Measurements from ENCODE around the gene CSNK1D.

The CSNK1D gene

DNA sequence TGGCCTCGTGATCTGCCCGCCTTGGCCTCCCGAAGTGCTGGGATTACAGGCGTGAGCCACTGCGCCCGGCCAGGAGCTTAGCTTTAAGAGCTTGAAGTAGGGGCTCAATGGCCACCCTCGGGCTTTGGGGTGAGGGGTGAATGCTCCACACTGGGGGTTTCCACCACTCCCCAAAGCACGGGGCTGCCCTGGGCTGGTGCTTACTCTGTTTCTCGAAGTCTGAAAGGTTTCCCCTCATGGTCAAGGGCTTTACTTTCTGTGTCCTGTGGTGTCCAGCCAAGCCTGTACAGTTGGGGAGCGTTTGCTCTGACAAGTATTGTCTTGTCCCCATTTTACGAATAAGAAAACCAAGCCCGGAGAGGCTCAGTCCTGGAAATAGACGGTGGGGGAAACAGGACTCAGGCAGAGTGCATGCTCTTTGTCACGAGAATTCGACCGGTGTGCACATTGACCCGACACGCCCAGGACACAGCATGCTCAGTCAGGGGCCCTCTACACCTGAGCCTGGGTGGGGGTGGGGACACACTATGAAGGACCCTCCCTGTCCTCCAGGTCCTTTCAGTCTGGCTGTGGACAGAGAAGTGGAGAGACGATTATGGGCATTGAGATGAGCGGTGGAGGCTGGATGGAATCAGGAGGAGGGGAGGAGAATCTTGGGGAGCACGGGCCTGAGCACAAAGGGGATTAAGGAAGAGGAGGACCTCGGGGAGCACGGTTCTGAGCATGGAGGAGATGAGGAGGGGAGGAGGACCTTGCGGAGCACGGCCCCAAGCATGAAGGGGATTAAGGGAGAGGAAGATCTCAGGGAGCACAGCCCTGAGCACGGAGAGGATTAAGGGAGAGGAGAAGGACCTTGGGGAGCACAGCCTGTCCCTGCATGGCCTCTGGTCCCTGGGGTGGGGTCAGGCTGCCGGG, 36.4 kb upstream of the CSNK1D start:
- DNase-seq, result no peak

DNA sequence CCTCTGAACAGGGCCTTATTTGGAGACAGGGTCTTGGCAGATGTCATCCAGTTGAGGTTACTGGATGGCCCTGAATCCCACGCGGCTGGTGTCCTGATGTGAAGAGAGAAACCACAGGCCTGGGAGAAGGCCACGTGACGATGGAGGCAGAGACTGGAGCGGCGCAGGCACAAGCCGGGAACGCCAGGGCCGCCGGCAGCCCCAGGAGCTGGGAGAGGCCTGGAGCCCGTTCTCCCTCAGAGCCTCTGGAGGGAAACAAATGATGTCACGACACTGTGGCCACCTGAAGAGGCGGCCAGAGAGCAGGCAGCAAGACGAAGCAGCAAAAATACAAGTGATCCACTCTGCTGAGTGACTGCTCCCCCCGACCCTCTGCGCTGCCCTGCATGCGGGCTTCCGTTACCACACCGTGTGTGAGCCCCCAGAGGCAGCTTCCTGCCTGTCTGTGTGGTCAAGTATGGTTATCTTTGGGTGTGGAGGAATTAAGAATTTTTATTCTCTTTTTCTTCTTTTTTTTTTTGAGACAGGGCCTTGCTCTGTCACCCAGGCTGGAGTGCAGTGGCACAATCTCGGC, 32.3 kb upstream of the CSNK1D start:
- no peak for DNase-seq

DNA sequence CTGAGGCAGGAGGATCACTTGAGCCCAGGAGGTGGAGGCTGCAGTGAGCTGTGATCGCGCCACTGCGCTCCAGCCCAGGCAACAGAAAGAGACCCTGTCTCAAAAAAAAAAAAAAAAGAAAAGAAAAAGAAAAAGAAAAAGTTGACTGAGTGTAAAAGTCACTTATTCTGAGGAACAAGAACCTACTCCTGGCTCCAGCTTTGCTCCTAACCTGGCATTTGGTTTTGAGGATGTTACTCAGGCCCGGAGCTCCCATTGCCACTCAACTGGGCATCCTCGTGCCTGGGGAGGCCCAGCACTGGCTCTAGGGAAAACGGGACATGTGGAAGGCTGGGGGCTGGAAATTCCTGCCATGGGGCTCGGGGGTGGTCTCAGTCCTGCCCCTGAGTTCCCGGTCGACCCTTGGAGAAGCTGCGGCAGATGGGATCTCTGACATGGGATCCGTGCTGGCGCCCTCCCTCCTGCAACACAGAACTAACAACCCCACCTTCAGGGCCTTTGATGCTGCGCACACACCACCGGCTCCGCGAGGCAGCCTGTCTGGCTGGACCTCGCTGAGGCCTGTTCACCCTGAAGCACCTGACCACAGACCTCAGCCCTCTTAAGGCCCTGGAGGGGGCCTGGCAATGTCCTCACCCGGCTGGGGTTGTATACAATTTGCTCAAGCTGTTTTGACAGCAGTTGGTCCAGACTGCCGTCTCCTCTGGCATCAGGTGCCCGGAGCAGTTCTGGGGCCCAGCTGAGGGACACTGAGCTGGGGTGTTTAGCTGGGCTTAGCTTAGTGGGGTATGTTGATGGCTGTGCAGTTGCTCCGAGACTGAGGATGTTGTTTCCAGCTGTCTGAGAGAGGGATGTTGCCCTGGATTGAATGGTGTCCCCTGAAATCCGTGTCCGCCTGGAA, 31.6 kb upstream of the CSNK1D start:
- DNase-seq, result no peak

DNA sequence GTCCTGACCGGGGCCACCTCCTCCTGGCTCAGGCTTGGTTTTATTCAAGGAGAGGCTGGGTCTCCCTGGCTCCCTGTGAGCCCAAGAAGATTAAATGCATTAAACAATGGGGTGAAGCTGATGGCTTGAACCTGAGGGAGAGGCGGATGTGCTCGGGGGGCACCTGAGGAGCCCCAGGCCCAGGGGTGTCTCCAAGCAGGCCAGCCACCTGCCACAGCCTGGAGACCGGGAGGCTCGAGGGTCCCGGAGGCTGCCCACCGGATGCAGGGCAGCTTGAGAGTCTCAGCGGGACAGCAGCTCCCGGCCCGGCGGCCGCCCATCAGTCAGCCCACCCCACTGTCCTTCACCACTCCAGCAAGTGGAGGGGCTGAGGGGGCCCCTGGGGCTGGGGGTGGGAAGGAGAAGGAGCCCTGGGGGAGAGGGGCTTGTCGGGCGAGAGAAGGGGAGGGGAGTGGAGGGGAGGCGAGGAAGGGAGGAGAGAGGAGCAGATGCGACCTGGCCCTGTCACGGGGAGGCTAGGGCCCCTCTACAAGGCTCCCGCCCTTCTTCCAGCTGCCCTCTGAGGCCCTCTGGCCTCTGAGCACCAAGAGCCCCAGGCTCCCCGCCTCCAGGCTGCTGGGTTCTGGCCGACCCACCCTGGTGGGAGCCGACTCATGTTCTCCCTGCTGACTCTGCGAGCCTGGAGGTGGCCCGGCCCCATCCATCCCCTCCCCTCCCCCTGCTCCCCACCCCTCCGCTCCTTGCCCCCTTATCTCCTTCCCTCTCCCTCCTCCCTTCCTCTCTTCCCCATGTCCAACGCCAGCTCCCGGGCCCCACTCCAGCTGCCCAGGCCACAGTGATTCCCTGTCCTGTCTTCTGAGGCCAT, 30.7 kb upstream of the CSNK1D start:
- DNase-seq, result no peak

DNA sequence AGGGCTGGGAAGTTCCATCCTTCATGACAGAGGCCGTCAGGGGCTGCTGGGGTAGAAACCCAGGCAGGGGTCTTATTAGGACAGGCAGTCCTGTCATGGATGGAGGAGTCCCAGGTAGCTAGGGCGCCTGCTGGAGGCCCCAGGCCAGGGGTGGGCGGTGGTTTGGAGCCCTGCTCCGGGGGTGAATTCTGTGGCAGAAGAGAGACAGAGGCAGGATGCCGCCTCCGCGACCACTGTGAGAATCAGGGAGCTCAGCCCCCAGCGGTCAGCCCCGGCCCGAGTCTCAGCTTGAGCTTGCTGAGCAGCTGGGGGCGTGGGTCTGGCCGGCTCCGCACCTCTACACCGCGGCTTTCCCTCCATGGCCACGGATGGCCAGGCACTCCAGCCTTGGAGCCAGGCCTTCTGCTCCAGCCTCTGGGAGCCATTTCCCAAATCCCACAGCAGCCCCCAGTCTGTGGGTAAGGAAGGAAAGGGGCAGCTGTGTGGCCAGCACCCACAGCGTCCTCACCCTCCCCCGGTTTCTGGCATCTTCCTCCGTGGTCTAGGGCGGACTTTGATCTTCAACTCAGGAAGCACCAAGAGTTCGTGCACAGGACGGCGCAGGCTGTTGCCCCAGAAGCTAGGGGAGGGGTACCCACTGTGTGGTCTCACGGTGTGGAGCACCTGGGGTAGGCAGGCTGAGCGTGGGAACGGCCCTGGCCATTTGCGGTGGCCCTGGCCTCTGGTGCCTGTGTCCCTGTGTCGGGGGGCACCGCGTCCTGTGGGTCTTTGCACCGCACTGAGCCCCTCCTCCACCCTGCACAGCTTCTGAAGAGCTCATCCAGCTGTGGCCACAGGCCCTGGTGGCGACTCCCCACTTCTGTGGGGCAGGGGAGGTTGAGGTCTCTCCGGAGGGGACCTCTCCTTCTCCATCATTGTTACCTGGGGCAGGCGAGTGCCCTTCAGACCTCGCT, 29.8 kb upstream of the CSNK1D start:
- no peak for DNase-seq

DNA sequence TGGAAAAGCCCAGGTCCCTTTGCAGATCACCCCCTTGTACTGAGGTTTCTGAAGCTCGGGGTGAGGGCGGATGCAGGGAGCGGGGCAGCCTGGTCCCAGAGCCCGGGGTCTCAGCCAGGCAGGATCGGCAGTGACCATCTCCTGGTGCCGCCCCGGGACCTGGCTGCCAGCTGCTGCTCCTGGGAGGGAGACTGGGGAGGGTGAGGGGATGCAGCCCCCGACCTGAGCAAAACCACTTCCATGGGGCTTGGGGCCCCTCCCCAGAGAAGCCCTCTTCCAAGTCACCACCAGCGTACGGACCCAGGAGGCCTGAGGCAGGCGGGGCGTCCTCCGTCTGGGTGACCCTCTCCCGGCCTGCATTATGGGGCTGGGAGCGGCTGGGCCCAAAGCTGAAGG, 29.1 kb upstream of the CSNK1D start:
- DNase-seq, result no peak

DNA sequence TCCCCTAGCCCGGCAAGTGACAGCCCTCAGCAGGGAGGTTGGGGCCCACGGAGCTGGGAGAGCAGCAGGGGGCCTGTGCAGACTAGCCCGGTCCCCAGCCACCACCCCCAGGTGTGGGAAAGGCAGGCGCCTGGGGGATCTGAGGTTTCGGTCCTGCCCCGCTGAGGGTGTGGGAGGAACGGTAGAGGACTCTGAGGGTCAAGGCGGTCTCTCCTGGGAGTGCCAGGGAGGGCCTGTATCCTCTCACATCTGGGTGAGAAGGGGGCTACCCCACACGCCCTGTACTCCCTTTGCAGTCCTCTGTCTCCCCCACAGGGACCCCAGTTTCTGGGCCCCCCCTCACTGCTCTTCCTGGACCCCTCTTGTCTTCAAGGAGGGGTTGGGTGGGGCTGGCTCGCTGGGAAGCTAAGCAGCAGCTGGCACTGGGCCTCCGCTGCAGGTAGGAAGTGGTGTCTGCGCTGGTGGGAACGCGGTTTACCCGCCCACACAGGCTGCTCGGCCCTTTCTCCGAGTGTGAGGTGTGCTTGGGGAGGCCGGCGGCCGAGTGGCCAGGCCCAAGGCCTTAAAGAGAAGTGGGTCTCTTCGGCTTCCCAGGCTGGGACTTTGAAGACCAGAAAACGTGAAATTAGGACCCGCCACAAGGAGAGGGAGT, 28.5 kb upstream of the CSNK1D start:
- DNase-seq, result no peak

DNA sequence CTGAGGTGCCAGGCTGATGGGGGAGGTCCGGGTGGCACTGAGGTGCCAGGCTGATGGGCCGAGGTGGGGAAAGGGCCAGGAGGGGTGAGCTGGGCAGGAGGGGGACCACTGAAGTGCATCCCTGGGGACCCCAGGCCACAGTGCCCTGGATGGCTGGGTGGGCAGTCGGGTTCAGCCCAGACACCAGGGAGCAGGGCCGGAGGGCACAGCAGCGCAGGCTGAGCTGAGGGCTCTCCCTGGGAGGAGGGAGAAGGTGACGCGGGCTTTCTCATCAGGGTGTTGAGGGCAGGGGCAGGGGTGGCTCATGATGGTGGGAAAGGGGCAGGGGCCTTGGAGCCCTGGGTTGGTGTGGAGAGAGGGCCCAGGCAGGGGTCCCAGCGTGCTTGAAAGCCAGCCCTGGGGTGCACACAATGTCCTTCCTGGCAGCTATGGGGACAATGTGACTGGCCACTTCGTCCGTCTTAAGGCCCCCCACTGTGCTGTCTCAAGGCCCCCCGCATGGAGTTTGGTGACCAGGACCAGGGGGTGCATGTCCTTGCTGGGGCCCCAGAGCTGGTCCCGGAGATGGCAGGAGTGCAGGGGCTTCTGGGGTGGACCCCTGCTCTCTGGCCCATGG, 27.9 kb upstream of the CSNK1D start:
- DNase-seq, result no peak

DNA sequence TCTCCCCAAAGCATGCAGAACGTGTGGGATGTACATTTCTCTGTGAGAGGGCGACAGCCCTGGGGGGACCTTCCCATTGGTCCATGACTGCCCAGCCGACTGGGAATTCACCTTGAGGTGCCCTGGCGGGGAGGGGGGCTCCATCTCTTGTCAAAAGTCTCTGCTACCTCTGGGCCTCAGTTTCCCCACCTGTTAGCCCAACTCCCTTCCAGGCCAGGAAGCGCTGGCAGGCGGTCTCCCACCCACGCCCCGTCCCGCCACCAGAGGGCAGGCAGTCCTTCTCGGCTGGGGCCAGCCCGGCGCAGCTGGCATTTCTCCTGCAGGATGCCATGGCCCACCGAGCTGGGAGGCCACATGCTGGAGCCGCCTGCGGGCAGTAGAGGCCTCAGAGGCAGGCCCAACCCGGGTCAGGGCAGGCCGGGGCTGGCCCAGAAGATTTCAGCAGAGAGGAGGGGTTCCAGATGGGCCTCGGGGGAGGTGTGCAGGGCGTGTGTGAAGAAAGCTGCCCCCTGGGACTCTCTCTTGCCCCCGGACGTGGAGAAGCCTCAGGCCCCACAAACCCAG, 27.3 kb upstream of the CSNK1D start:
- no peak for DNase-seq

DNA sequence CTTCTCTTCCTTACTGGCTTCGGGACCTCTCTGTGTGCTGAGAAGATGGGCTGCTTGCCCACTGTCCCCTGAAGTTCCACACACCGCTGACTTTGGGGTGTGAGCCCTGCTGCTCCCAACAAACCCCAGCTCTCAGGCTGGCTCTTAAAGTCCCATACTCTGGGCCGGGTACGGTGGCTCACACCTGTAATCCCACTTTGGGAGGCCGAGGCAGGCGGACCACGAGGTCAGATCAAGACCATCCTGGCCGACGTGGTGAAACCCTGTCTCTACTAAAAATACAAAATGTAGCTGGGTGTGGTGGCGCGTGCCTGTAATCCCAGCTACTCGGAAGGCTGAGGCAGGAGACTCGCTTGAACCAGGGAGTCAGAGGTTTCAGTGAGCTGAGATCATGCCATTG, 26.7 kb upstream of the CSNK1D start:
- DNase-seq, result no peak

DNA sequence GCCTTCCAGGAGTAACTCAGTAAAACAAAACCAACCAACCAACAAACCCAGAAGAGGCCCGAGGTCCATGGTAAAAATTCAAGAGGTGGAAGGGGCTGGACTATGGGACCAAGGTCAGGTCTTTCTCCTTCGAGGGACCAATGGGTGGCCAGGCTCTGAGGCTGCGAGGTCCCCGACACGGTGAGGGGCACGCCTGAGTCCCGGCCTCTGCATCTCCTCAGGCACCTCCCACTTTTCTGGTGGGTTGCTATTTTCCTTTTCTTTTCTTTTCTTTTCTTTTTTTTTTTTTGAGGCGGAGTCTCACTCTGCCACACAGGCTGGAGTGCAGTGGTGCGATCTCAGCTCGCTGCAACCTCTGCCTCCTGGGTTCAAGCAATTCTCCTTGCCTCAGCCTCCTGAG, 26.0 kb upstream of the CSNK1D start:
- no peak for DNase-seq

DNA sequence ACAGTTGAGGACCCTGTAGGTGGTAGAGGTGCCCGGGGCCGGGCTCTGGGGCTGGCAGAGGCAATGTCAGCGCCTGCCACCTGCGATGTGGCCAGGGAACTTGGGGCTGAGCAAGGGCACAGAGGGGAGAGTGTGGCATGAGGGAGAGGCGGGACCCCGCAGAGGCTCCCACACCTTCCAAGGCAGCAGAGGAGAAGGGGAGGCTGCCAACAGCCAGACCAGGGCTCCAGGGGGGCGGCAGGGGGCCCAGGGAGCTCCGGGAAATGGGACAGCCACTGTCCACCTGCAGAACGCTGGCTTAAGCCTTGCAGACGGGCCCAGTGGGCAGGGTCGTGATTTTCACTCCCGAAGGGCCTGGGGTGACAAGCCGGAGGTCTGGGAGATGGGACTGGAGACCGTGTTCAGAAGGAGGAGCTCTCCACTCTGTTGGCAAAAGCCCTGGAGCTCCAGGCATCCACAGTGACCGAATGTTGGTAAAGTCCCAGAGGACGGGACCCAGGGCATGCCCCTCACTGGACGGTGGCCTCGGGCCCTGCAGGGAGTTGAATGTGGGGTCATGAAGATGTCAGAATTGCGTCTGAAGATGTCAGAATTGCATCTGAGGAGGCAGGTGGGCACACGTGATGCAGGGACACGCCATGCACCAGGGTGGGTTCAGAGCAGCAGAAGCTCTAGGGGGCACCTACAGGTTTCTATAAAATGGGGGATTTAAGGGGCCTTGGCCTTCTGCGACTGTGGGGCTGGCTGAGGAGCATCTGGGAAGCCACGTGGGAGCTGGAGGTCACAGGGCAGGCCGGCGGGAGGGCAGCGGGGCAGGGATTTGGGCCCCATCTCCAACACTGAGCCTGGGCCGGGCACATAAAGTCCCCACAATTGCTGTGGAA, 25.3 kb upstream of the CSNK1D start:
- DNase-seq, result no peak

DNA sequence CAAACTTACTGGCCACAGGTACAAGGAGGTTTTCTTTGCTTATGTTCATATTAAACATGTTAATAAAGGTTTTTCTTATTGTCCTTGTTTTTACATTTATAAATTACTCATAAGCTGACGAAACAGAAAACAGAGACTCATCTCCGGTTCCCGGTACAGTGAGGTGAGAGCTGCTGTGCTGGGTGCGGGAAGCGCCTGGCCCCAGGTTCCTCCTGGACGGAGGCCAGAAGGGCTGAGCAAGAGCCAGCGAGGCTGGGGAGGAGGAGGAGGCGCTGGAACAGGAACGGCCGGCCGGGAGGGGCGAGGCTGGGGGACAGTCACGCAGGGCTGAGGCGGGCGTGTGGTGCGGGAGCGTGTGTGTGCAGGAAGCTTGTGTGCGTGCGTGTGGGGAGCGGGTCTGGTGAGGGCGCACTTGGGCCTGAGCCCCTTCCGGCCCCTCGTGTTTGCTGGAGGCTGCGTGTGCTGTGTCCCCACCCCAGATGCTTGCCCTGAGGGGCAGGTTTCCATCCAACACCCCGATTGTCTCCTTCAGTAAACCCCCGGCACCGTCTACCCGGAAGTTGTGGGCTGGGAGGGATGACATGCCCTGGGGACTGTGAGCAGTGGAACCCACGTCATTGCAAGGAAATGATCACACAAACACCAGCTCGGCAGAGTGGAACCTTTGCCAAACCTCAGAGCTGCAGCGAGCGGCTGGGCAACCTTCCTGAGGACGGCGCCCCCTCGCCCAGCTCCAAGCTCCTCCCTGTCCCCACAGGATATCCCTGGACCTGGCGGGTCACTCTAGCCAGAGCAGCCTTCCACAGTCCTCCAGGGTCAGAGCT, 24.4 kb upstream of the CSNK1D start:
- no peak for DNase-seq

DNA sequence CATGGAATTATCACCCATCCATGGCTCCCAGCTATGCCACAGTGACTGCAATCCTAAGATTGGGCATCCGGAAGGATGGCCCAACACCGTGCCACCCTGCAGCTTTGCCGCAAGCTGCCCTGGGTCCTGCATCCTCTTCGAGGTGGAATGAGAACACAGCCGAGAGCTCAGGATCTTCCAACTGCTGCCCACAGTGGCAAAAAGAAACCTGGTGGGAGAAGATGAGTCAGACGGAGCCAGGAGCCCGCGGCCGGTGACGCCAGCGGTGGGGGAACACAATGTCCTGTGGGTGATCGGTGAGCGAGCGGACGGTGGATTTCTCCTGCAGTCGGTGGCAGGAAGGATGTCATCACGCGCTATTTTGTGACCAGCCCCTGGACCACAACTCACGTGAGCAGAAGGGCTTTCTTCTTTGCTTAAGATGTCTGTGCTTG, 23.8 kb upstream of the CSNK1D start:
- DNase-seq, result no peak

DNA sequence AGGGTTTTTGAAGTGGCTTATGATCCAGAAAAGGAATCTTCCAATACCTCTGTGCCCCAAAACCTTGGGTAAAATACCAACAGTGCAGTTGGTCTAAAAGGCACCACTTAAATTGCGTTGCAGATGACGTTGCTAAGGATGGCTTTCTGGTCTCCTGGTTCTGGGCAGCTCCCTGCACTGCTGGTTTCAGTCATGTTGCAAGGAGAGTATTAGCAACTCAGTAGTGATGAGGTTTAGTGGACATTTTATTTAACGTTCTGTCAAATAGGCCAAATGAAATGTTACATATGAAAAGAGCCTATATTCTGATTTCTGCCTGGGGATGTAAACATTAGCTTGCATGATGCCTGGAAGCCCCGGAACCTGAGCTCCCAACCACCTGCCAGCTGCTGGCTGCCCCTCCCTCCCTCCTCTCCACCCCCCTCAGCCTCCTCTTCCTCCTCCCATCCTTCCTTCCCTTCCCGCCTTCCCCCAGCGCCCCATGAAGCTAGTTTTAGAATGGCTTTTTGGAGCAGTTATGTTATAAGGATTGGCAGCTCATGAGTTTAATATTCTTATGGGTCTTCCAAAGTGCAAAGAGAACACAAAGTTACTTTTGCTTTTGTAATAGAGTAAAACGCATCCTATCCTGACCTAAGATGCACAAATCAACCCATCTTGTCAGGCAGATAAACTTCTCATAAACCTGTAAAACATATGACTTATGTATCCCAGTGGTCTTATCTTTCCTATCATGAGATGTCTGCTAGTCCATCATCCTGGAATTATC, 23.2 kb upstream of the CSNK1D start:
- DNase-seq, result no peak

DNA sequence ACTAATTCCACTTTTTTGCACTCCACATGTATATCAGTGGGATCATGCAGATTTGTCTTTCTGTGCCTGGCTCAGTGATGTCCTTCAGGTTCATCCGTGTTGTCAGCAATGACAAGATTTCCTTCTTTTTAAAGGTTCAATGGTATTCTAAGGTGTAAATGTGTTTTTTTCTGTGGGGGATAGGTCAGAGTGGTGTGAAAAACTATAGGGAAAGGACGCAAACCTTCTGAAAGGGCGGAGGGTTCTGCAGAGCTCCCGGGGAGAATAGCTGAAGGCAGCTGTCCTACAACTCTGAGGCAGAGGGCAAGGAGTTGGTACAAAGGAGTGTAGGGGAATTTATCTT, 21.9 kb upstream of the CSNK1D start:
- DNase-seq, result no peak

DNA sequence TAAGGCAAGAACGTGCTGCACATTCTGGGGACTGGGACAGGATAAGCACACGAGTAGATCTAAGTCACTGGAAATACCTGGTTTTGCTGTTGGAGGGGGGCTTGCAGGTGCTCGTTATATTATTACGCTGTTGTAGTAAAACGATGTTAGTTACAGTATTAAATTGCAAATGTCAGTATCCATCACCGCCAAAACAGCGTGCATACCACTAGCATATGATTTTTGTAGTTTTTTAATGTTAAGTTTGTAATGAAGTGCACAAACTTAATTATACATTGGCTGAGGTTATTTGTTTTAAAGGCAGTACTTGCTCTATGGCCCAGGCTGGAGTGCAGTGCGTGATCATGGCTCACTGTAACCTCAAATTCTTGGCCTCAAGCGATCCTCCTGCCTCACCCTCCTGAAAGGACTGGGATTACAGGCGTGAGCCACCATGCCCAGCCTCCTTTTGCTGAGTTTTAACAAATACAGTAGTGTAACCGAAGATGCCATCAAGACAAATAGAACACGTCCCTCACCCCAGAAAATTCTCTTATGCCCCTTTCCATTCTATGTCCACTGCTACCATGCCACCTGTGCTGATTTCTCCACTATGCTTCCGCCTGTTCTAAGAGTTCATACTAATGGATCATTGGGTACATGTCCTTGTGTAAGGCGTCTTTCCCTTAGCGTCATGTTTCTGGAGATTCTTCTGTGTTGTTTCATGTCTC, 20.7 kb upstream of the CSNK1D start:
- DNase-seq, result peak; percentile 48

Measured in NCI-H2227 treated with DMSO at 0.1 percent for 48 hours (cell line).